Activated T-helper 9 cell treated with anti-CD3 and anti-CD28 coated beads, Interleukin-2, amount 50 U/mL, for 16 hours (primary cell): ENCODE data around the gene TOR1B.

Experiments used
- DNase-seq: peaks from one replicate; pipeline ENCODE4 v3.0.0-alpha.2; 2020; ENCODE audit warnings: low read depth

The TOR1B gene

GRCh38 chr9:129814432-129815223, 11.6 kb downstream of the TOR1B start:
- no peak for DNase-seq

GRCh38 chr9:129815278-129815677, 12.3 kb downstream of the TOR1B start:
- no peak for DNase-seq

- DNase-seq: no peak
Observed at GRCh38 chr9:129816501-129817435, 13.8 kb downstream of the TOR1B start.

GRCh38 chr9:129822898-129823541, 20.0 kb downstream of the TOR1B start:
- no peak for DNase-seq

GRCh38 chr9:129823542-129823934, 20.6 kb downstream of the TOR1B start:
- DNase-seq: no peak

- DNase-seq: peak; percentile 89
Observed at GRCh38 chr9:129823935-129824601, 21.1 kb downstream of the TOR1B start, which contains the start of gene TOR1A. TOR1A (minus strand) TSS chr9:129824136; CDS start chr9:129824085, 51 bp downstream.

- no peak for DNase-seq
Observed at GRCh38 chr9:129826344-129826743, 23.4 kb downstream of the TOR1B start.

GRCh38 chr9:129826759-129827158, 23.8 kb downstream of the TOR1B start:
- no peak for DNase-seq

GRCh38 chr9:129828051-129828450, 25.1 kb downstream of the TOR1B start:
- DNase-seq: no peak

- no peak for DNase-seq
Observed at GRCh38 chr9:129828969-129829368, 26.0 kb downstream of the TOR1B start.

GRCh38 chr9:129832982-129833381, 30.0 kb downstream of the TOR1B start:
- DNase-seq: no peak

GRCh38 chr9:129834489-129835127, 31.6 kb downstream of the TOR1B start:
- DNase-seq: no peak

GRCh38 chr9:129835128-129835859, 32.3 kb downstream of the TOR1B start, which contains the start of the genes C9orf78 and USP20:
C9orf78 (minus strand) TSS chr9:129835275; CDS start chr9:129835221, 54 bp downstream.
USP20 (plus strand) TSS chr9:129835458; CDS start chr9:129852556, 17,098 bp downstream.
- DNase-seq: peak; percentile 97

GRCh38 chr9:129835860-129836223, 32.9 kb downstream of the TOR1B start:
- no peak for DNase-seq

GRCh38 chr9:129836311-129837007, 33.5 kb downstream of the TOR1B start:
- DNase-seq: no peak

- no peak for DNase-seq
Observed at GRCh38 chr9:129838707-129839259, 35.8 kb downstream of the TOR1B start.

GRCh38 chr9:129839324-129840023, 36.5 kb downstream of the TOR1B start:
- DNase-seq: no peak

- DNase-seq: no peak
Observed at GRCh38 chr9:129840034-129840433, 37.0 kb downstream of the TOR1B start.

- DNase-seq: no peak
Observed at GRCh38 chr9:129841071-129841470, 38.1 kb downstream of the TOR1B start.
